Tibial nerve (tissue), 4 donors: ENCODE data around the gene SNX33.

Experiments used
- CTCF ChIP-seq, 5 experiments: fragments of 200-600 bp in 3 of 5; fragments of 450-650 bp in 2 of 5; sonication (generic) in 3 of 5; IDR thresholded peaks; one replicate each; pipeline ENCODE4 v1.5.1; 2016 to 2019; ENCODE audit warnings: antibody characterized with exemption in 5 of 5, mild to moderate bottlenecking in 3 of 5, moderate library complexity in 2 of 5
- EP300 ChIP-seq, 2 donors: sonication (generic); formaldehyde crosslinking; IDR thresholded peaks; one replicate each; pipeline ENCODE4 v1.6.1; 2017; ENCODE audit warnings: antibody characterized with exemption in 2 of 2, mild to moderate bottlenecking in 1 of 2
- POLR2A ChIP-seq, 2 donors: fragments of 450-650 bp; IDR thresholded peaks; one replicate each; pipeline ENCODE4 v1.6.1; 2017; ENCODE audit warnings: antibody characterized with exemption in 2 of 2, mild to moderate bottlenecking in 2 of 2, moderate library complexity in 2 of 2

GRCh38 chr15:75641179-75641503 is 6.6 kb upstream of the SNX33 start:
- peak in 1 of 5 experiments; percentile 4 for TF ChIP-seq CTCF (IDR thresholded peaks at IDR 0.05)
- TF ChIP-seq POLR2A (IDR thresholded peaks at IDR 0.05), result no peak
- no peak for TF ChIP-seq EP300 (IDR thresholded peaks at IDR 0.05)
